HCT116 (cell line): ENCODE results near the gene CRYGN.

Experiments
- EZH2 ChIP-seq: fragments of 200-600 bp; sonication (generic); IDR thresholded peaks from 2 replicates; pipeline ENCODE4 v1.6.1; 2017; ENCODE audit warnings: antibody characterized with exemption, mixed run types
- EZH2phosphoT487 ChIP-seq: fragments of 200-600 bp; IDR thresholded peaks from 2 replicates; pipeline ENCODE4 v1.6.1; 2018; ENCODE audit warnings: antibody characterized with exemption, borderline replicate concordance

DNA sequence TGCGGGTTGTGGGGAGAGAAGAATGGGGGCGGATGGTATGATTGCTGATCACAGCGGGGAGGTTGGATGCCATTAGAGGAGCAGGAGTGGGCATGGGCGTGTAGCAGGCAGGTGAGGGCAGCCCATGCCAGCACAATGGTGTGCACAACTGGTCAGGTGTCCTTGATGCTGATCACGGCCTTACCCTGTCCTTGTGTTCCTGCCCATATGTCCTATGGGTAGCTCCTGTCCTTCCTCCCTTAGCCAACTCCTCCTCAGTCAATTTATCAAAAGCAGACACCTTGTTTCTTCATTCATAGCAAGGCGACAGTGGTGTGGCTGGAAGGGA, 60.8 kb downstream of the CRYGN start:
- TF ChIP-seq EZH2phosphoT487 (no peak), EZH2 (no peak)
